ENCODE measurements around the gene C10orf67.

DNA sequence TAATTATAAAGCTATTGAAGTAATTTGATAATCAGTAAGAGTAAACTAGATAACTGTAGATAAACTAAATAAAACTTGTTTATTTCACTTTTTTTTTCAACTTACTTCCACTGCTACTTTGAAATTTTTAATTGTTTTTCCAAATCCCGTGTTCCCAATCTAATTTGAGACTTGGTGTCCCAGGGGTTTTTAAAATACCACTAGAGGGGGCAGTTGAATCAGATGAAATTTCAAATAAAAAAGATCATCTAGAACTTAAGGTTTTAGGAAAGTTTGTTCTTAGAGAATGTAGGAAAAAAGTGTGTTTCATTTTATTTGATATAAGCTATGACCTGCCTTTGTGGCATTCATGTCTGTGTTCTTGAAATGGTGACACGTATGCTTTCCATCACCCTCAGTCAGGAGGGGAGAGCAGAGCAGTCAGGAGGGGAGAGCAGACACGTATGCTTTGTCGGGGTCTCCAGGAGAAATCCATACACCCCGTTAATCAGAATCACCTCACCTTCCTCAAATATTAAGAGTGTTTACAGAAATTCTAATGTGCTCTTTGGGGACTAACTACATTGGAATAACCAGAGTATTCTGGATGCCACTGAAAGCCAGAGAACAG, 49.9 kb downstream of the C10orf67 start:
- TF ChIP-seq, protein P1, sequence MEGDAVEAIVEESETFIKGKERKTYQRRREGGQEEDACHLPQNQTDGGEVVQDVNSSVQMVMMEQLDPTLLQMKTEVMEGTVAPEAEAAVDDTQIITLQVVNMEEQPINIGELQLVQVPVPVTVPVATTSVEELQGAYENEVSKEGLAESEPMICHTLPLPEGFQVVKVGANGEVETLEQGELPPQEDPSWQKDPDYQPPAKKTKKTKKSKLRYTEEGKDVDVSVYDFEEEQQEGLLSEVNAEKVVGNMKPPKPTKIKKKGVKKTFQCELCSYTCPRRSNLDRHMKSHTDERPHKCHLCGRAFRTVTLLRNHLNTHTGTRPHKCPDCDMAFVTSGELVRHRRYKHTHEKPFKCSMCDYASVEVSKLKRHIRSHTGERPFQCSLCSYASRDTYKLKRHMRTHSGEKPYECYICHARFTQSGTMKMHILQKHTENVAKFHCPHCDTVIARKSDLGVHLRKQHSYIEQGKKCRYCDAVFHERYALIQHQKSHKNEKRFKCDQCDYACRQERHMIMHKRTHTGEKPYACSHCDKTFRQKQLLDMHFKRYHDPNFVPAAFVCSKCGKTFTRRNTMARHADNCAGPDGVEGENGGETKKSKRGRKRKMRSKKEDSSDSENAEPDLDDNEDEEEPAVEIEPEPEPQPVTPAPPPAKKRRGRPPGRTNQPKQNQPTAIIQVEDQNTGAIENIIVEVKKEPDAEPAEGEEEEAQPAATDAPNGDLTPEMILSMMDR (IDR thresholded peaks at IDR 0.05), result peak; percentile 75
- no peak for TF ChIP-seq ZFX (IDR thresholded peaks at IDR 0.05; ENCODE audit: borderline replicate concordance)
